Mesenchymal stem cell (in vitro differentiated cells and primary cell): ENCODE measurements around the gene HES7.
"Not testable (repeated sequence)": the region's sequence is repeated elsewhere in the genome, so short reads cannot be mapped to it uniquely, and the experiment has no call there.

ENCODE experiments used
- DNase-seq: peaks from one replicate; pipeline ENCODE4 v3.0.0-alpha.2; 2013
- H2AFZ ChIP-seq: one replicate; pipeline ENCODE4 v1.6.1; 2013; ENCODE audit warnings: low read depth, mild to moderate bottlenecking, control low read depth, inconsistent platforms, low read length, moderate library complexity
- H2AK5ac ChIP-seq: 2 replicates; pipeline ENCODE4 v1.6.1; 2013; ENCODE audit warnings: low read length, moderate library complexity, mild to moderate bottlenecking, inconsistent platforms; ENCODE audit not compliant: severe bottlenecking
- H2BK120ac ChIP-seq: one replicate; pipeline ENCODE4 v1.6.1; 2013; ENCODE audit warnings: low read depth, mild to moderate bottlenecking, inconsistent platforms, low read length, moderate library complexity
- H2BK12ac ChIP-seq, 2 experiments: one replicate each; pipeline ENCODE4 v1.6.1; 2013; ENCODE audit warnings: inconsistent platforms in 2 of 2, low read length in 2 of 2, mild to moderate bottlenecking in 2 of 2, moderate library complexity in 2 of 2, control low read depth in 1 of 2
- H2BK15ac ChIP-seq: one replicate; pipeline ENCODE4 v1.6.1; 2013; ENCODE audit warnings: mild to moderate bottlenecking, low read depth, inconsistent platforms; ENCODE audit not compliant: poor library complexity, severe bottlenecking
- H2BK5ac ChIP-seq: 2 replicates; pipeline ENCODE4 v1.6.1; 2013; ENCODE audit warnings: low read depth, mild to moderate bottlenecking, low read length, control low read depth, inconsistent platforms; ENCODE audit not compliant: poor library complexity, severe bottlenecking
- H3K14ac ChIP-seq, 2 experiments: one replicate each; pipeline ENCODE4 v1.6.1; 2013; ENCODE audit warnings: inconsistent platforms in 2 of 2, low read length in 2 of 2, control low read depth in 1 of 2, mild to moderate bottlenecking in 1 of 2, moderate library complexity in 1 of 2
- H3K18ac ChIP-seq, 2 experiments: one replicate each; pipeline ENCODE4 v1.6.1; 2013; ENCODE audit warnings: inconsistent platforms in 2 of 2, low read length in 2 of 2, control low read depth in 1 of 2, low read depth in 1 of 2, mild to moderate bottlenecking in 1 of 2
- H3K23ac ChIP-seq, 2 experiments: one replicate each; pipeline ENCODE4 v1.6.1; 2013; ENCODE audit warnings: inconsistent platforms in 2 of 2, low read length in 2 of 2, mild to moderate bottlenecking in 2 of 2, moderate library complexity in 2 of 2, control low read depth in 1 of 2
- H3K27ac ChIP-seq: 2 replicates; pipeline ENCODE4 v1.5.1; 2013; ENCODE audit warnings: mild to moderate bottlenecking, moderate library complexity, low read length, control low read depth, inconsistent platforms; ENCODE audit not compliant: poor library complexity, severe bottlenecking
- H3K27me3 ChIP-seq, 2 experiments: 2 replicates each; pipeline versions ENCODE4 v1.6.1 to v1.7.0; 2013; ENCODE audit warnings: low read length in 2 of 2, mild to moderate bottlenecking in 2 of 2, moderate library complexity in 2 of 2, control low read depth in 1 of 2, inconsistent platforms in 1 of 2; ENCODE audit not compliant: control insufficient read depth in 1 of 2, insufficient read depth in 1 of 2
- H3K36me3 ChIP-seq, 2 experiments: 2 replicates each; pipeline versions ENCODE4 v1.6.1 to v1.7.0; 2013; ENCODE audit warnings: low read length in 2 of 2, control low read depth in 1 of 2, inconsistent platforms in 1 of 2, low read depth in 1 of 2, mild to moderate bottlenecking in 1 of 2; ENCODE audit not compliant: insufficient read depth in 2 of 2, control insufficient read depth in 1 of 2
- H3K4ac ChIP-seq, 2 experiments: one replicate each; pipeline ENCODE4 v1.6.1; 2013; ENCODE audit warnings: inconsistent platforms in 2 of 2, low read length in 2 of 2, mild to moderate bottlenecking in 2 of 2, moderate library complexity in 2 of 2, control low read depth in 1 of 2, low read depth in 1 of 2
- H3K4me1 ChIP-seq: 2 replicates; pipeline ENCODE4 v1.6.1; 2013; ENCODE audit warnings: low read depth, low read length, control low read depth; ENCODE audit not compliant: control insufficient read depth, insufficient read depth
- H3K4me2 ChIP-seq: 2 replicates; pipeline ENCODE4 v1.6.1; 2013; ENCODE audit warnings: low read length, mild to moderate bottlenecking, inconsistent platforms; ENCODE audit not compliant: poor library complexity, severe bottlenecking
- H3K4me3 ChIP-seq, 2 experiments: 2 replicates each; pipeline versions ENCODE4 v1.5.1 to v1.7.0; 2013; ENCODE audit warnings: low read length in 2 of 2, mild to moderate bottlenecking in 2 of 2, control low read depth in 1 of 2, low read depth in 1 of 2; ENCODE audit not compliant: insufficient read depth in 1 of 2
- H3K79me1 ChIP-seq: replicated peaks from 2 replicates; pipeline ENCODE4 v1.6.1; 2013; ENCODE audit warnings: mild to moderate bottlenecking, control low read depth, low read length, inconsistent platforms; ENCODE audit not compliant: poor library complexity, severe bottlenecking
- H3K9ac ChIP-seq: 2 replicates; pipeline ENCODE4 v1.7.0; 2013; ENCODE audit warnings: mild to moderate bottlenecking, low read length, moderate library complexity
- H3K9me3 ChIP-seq: 2 replicates; pipeline ENCODE4 v1.7.0; 2013; ENCODE audit warnings: mild to moderate bottlenecking, low read length; ENCODE audit not compliant: control insufficient read depth
- H4K8ac ChIP-seq: one replicate; pipeline ENCODE4 v1.6.1; 2013; ENCODE audit warnings: inconsistent platforms, mild to moderate bottlenecking, low read length, moderate library complexity
- H4K91ac ChIP-seq: one replicate; pipeline ENCODE4 v1.6.1; 2013; ENCODE audit warnings: mild to moderate bottlenecking, low read length, inconsistent platforms
- WGBS: methylation state at CpG from one replicate; pipeline ENCODE4 v1.1.7; 2013; ENCODE audit warnings: mixed read lengths; 5-methylcytosine and 5-hydroxymethylcytosine counted together

The HES7 gene

GRCh38 chr17:8080208-8080798 lies 43.6 kb downstream of the HES7 start:
- H3K23ac ChIP-seq: no peak overlapping the region
- H3K4me2 ChIP-seq: peak overlapping the region; percentile 96
- no peak overlapping the region for H2BK5ac ChIP-seq
- H2BK15ac ChIP-seq: no peak overlapping the region
- no peak overlapping the region for H2AFZ ChIP-seq
- H3K27ac ChIP-seq: no peak overlapping the region
- H3K4ac ChIP-seq: no peak overlapping the region
- no peaks in the 10 kb centered on the region for H3K9me3 ChIP-seq
- peaks cover 12% of the 10 kb centered on the region for H3K4me1 ChIP-seq
- H3K27me3 ChIP-seq: peaks cover 84 to 90% of the 10 kb centered on the region in 2 experiments
- H3K14ac ChIP-seq: no peak overlapping the region
- H2AK5ac ChIP-seq: no peak overlapping the region
- H3K4me3 ChIP-seq: peak overlapping the region in 1 of 2 experiments; percentile 69
- no peaks in the 10 kb centered on the region for H3K79me1 ChIP-seq
- H3K18ac ChIP-seq: no peak overlapping the region
- no peak overlapping the region for H4K91ac ChIP-seq
- no peak overlapping the region for H2BK12ac ChIP-seq
- DNase-seq: no peak
- no peak overlapping the region for H4K8ac ChIP-seq
- H3K36me3 ChIP-seq: no peaks in the 10 kb centered on the region
- peak overlapping the region; percentile 32 for H3K9ac ChIP-seq
- WGBS: 10% methylated on average over 25 of the region's 25 CpGs
- no peak overlapping the region for H2BK120ac ChIP-seq

- Histone ChIP-seq H3K79me1 (no peaks in the 10 kb centered on the region), H2BK120ac (no peak overlapping the region), H2BK12ac (peak overlapping the region in 1 of 2 experiments; percentile 81), H3K4me3 (peak overlapping the region; percentile 51 to 69), H2BK5ac (no peak overlapping the region), H4K8ac (no peak overlapping the region), H3K23ac (peak overlapping the region; percentile 54 to 72), H3K4me2 (peak overlapping the region; percentile 96), H3K4ac (no peak overlapping the region), H4K91ac (no peak overlapping the region), H3K14ac (no peak overlapping the region), H3K18ac (no peak overlapping the region), H3K9me3 (no peaks in the 10 kb centered on the region), H2BK15ac (no peak overlapping the region), H3K4me1 (peaks cover 12% of the 10 kb centered on the region), H3K9ac (peak overlapping the region; percentile 32), H3K27me3 (peaks cover 84 to 90% of the 10 kb centered on the region in 2 experiments), H3K27ac (no peak overlapping the region), H2AK5ac (no peak overlapping the region), H3K36me3 (no peaks in the 10 kb centered on the region), H2AFZ (peak overlapping the region; percentile 57)
- peak; percentile 63 for DNase-seq
- 3% methylated on average over 78 of the region's 87 CpGs for WGBS
Measured at GRCh38 chr17:8079291-8080207, 44.4 kb downstream of the HES7 start.

- not testable (repeated sequence) for DNase-seq, H3K18ac ChIP-seq, H2AK5ac ChIP-seq, H4K8ac ChIP-seq, H3K27ac ChIP-seq, H2BK120ac ChIP-seq, H2AFZ ChIP-seq, H2BK15ac ChIP-seq, H3K9me3 ChIP-seq, H3K36me3 ChIP-seq, H4K91ac ChIP-seq, H3K4me2 ChIP-seq, H3K23ac ChIP-seq, H3K14ac ChIP-seq, H3K4me3 ChIP-seq, H2BK12ac ChIP-seq, H3K4ac ChIP-seq, H3K79me1 ChIP-seq, H3K9ac ChIP-seq, H2BK5ac ChIP-seq
- peaks cover 89 to 94% of the 10 kb centered on the region in 2 experiments for H3K27me3 ChIP-seq
- peaks cover 16% of the 10 kb centered on the region for H3K4me1 ChIP-seq
- 71% methylated on average over 4 of the region's 5 CpGs for WGBS
Measured at GRCh38 chr17:8077939-8078338, 46.0 kb downstream of the HES7 start.

- Histone ChIP-seq H3K18ac (no peak overlapping the region), H3K27me3 (peaks cover 90 to 94% of the 10 kb centered on the region in 2 experiments), H4K8ac (no peak overlapping the region), H4K91ac (no peak overlapping the region), H3K9me3 (no peaks in the 10 kb centered on the region), H2BK120ac (no peak overlapping the region), H3K4me1 (peaks cover 22% of the 10 kb centered on the region), H3K36me3 (no peaks in the 10 kb centered on the region), H3K23ac (no peak overlapping the region), H2BK5ac (no peak overlapping the region), H3K4ac (no peak overlapping the region), H2AK5ac (no peak overlapping the region), H3K79me1 (no peaks in the 10 kb centered on the region), H3K27ac (no peak overlapping the region), H2BK15ac (no peak overlapping the region), H3K4me3 (no peak overlapping the region), H2AFZ (no peak overlapping the region), H3K14ac (no peak overlapping the region), H2BK12ac (no peak overlapping the region), H3K4me2 (no peak overlapping the region), H3K9ac (no peak overlapping the region)
- WGBS: 88% methylated on average over 13 of the region's 13 CpGs
- no peak for DNase-seq
Measured at GRCh38 chr17:8076502-8077266, 47.2 kb downstream of the HES7 start.
